ENCODE data around the gene C15orf40. TPM values are rescaled to one million over a fixed set of nuclear protein-coding genes. Genes with fewer than 3 reads are reported as not detected.
A peak's percentile ranks its signal among the peaks of the same experiment; 100 is the strongest.
"Not testable (repeated sequence)": the region's sequence is repeated elsewhere in the genome, so short reads cannot be mapped to it uniquely, and the experiment has no call there.

C15orf40 gene
- total and polyA plus RNA-seq, 2 experiments from 2014 or later: 12.2 to 29.1 TPM

GRCh38 chr15:83014205-83014653, 2.8 kb upstream of the C15orf40 start:
- 73% methylated on average over 5 of the region's 5 CpGs for WGBS (ENCODE audit: low lambda C conversion rate, missing lambda C conversion rate)
- no peak for DNase-seq (ENCODE audit: low spot score)
- no peaks in the 10 kb centered on the region for H3K9me2 ChIP-seq (replicated peaks; ENCODE audit: insufficient read depth)

GRCh38 chr15:83012636-83013035, 1.2 kb upstream of the C15orf40 start:
- H3K27me3 ChIP-seq: no peaks in the 10 kb centered on the region
- H3K36me3 ChIP-seq (replicated peaks; ENCODE audit: insufficient read depth, low read depth): no peaks in the 10 kb centered on the region
- 97% methylated on average over 6 of the region's 6 CpGs for WGBS (ENCODE audit: low lambda C conversion rate, missing lambda C conversion rate)
- no peak overlapping the region for H3K27ac ChIP-seq
- no peaks in the 10 kb centered on the region for H4K20me1 ChIP-seq (ENCODE audit: insufficient read depth, poor library complexity, severe bottlenecking)
- no peak overlapping the region for H3K4me3 ChIP-seq
- peaks cover 22% of the 10 kb centered on the region for H3K79me2 ChIP-seq
- peak overlapping the region; percentile 85 for H3K4me2 ChIP-seq
- DNase-seq (ENCODE audit: low spot score): no peak
- peaks cover 16% of the 10 kb centered on the region for H3K4me1 ChIP-seq (ENCODE audit: insufficient read depth)
- H2AFZ ChIP-seq: no peak overlapping the region
- TF ChIP-seq EZH2 (IDR thresholded peaks at IDR 0.05; ENCODE audit: borderline replicate concordance) (no peak), EZH2phosphoT487 (IDR thresholded peaks at IDR 0.05; ENCODE audit: low read depth, severe bottlenecking, unreplicated experiment) (no peak)
- TF ChIP-seq, protein P1, sequence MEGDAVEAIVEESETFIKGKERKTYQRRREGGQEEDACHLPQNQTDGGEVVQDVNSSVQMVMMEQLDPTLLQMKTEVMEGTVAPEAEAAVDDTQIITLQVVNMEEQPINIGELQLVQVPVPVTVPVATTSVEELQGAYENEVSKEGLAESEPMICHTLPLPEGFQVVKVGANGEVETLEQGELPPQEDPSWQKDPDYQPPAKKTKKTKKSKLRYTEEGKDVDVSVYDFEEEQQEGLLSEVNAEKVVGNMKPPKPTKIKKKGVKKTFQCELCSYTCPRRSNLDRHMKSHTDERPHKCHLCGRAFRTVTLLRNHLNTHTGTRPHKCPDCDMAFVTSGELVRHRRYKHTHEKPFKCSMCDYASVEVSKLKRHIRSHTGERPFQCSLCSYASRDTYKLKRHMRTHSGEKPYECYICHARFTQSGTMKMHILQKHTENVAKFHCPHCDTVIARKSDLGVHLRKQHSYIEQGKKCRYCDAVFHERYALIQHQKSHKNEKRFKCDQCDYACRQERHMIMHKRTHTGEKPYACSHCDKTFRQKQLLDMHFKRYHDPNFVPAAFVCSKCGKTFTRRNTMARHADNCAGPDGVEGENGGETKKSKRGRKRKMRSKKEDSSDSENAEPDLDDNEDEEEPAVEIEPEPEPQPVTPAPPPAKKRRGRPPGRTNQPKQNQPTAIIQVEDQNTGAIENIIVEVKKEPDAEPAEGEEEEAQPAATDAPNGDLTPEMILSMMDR (IDR thresholded peaks at IDR 0.05; ENCODE audit: poor library complexity): no peak
- no peaks in the 10 kb centered on the region for H3K9me3 ChIP-seq (ENCODE audit: low read depth)
- no peaks in the 10 kb centered on the region for H3K9me2 ChIP-seq (replicated peaks; ENCODE audit: insufficient read depth)

More at GRCh38 chr15:83014205-83014653, 2.8 kb upstream of the C15orf40 start:
- Histone ChIP-seq H3K79me2 (peaks cover 22% of the 10 kb centered on the region), H3K4me2 (no peak overlapping the region), H3K27ac (no peak overlapping the region), H3K4me1 (ENCODE audit: insufficient read depth) (peaks cover 16% of the 10 kb centered on the region), H3K4me3 (no peak overlapping the region), H3K27me3 (no peaks in the 10 kb centered on the region), H2AFZ (no peak overlapping the region), H3K9me3 (ENCODE audit: low read depth) (no peaks in the 10 kb centered on the region), H4K20me1 (ENCODE audit: insufficient read depth, poor library complexity, severe bottlenecking) (no peaks in the 10 kb centered on the region), H3K36me3 (replicated peaks; ENCODE audit: insufficient read depth, low read depth) (no peaks in the 10 kb centered on the region)
- TF ChIP-seq EZH2phosphoT487 (IDR thresholded peaks at IDR 0.05; ENCODE audit: low read depth, severe bottlenecking, unreplicated experiment): no peak

DNA sequence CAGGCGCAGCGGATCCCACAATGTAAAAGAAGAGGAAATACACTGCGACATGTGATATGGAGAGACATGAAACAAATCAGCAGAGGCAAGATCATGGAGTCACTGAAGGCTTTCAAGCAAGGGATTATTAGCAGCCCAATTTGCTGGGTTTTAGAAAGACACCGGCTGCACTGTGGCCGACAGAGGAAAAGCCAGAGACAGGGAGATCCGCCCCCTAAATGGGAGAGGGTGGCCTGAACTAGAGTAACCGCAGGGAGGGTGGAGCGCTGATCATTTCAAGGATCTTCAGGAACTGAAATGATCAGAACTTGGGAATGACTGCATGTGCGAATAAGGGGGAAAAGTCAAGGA, 612 bp upstream of the C15orf40 start:
- Histone ChIP-seq H3K4me1 (ENCODE audit: insufficient read depth) (peaks cover 16% of the 10 kb centered on the region), H3K4me2 (peak overlapping the region; percentile 85), H3K79me2 (peaks cover 22% of the 10 kb centered on the region), H3K36me3 (replicated peaks; ENCODE audit: insufficient read depth, low read depth) (no peaks in the 10 kb centered on the region), H2AFZ (peak overlapping the region; percentile 87), H3K9me3 (ENCODE audit: low read depth) (no peaks in the 10 kb centered on the region), H3K27ac (peak overlapping the region; percentile 80), H3K9me2 (replicated peaks; ENCODE audit: insufficient read depth) (no peaks in the 10 kb centered on the region), H3K27me3 (no peaks in the 10 kb centered on the region), H4K20me1 (ENCODE audit: insufficient read depth, poor library complexity, severe bottlenecking) (no peaks in the 10 kb centered on the region), H3K4me3 (no peak overlapping the region)
- 89% methylated on average over 9 of the region's 9 CpGs for WGBS (ENCODE audit: low lambda C conversion rate, missing lambda C conversion rate)
- DNase-seq (ENCODE audit: low spot score): no peak
- TF ChIP-seq EZH2 (IDR thresholded peaks at IDR 0.05; ENCODE audit: borderline replicate concordance) (no peak), EZH2phosphoT487 (IDR thresholded peaks at IDR 0.05; ENCODE audit: low read depth, severe bottlenecking, unreplicated experiment) (no peak)
- TF ChIP-seq, protein P1 (IDR thresholded peaks at IDR 0.05; ENCODE audit: poor library complexity): no peak

DNA sequence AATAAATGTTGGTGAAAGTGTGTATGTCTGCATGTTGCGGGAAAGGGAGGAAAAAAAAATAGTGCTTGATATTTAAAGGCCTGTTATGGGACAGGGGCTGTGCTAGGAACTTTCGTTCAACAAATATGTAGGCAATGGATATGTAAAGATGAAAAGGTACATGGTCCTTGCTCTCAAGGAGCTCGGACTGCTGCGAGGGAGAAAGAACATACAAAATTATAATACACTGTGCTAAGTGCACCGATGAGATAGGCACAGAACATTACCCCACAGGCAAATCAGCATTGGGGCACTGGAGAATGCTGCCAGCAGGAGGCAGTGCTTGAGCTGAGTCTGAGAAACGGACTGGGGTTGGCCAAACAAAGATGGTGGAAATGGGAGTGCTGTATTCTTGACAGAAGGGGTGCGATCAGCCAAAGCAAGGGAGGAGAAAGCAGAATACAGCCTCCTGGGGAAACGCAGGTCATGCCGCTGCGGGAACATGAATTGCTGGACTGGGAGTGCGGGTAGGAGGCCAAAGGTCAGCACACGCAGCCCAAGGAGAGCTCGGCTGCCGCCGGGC, 649 bp downstream of the C15orf40 start:
- WGBS (ENCODE audit: low lambda C conversion rate, missing lambda C conversion rate): 18% methylated on average over 15 of the region's 15 CpGs
- H3K79me2 ChIP-seq: peaks cover 22% of the 10 kb centered on the region
- H3K4me2 ChIP-seq: peak overlapping the region; percentile 85
- H3K36me3 ChIP-seq (replicated peaks; ENCODE audit: insufficient read depth, low read depth): no peaks in the 10 kb centered on the region
- peaks cover 16% of the 10 kb centered on the region for H3K4me1 ChIP-seq (ENCODE audit: insufficient read depth)
- H3K9me2 ChIP-seq (replicated peaks; ENCODE audit: insufficient read depth): no peaks in the 10 kb centered on the region
- no peaks in the 10 kb centered on the region for H3K9me3 ChIP-seq (ENCODE audit: low read depth)
- no peaks in the 10 kb centered on the region for H3K27me3 ChIP-seq
- peak overlapping the region; percentile 82 for H3K4me3 ChIP-seq
- DNase-seq (ENCODE audit: low spot score): peak; percentile 86
- H4K20me1 ChIP-seq (ENCODE audit: insufficient read depth, poor library complexity, severe bottlenecking): no peaks in the 10 kb centered on the region
- H2AFZ ChIP-seq: peak overlapping the region; percentile 92
- TF ChIP-seq, protein P1 (IDR thresholded peaks at IDR 0.05; ENCODE audit: poor library complexity): peak; percentile 80
- TF ChIP-seq EZH2phosphoT487 (IDR thresholded peaks at IDR 0.05; ENCODE audit: low read depth, severe bottlenecking, unreplicated experiment) (no peak), EZH2 (IDR thresholded peaks at IDR 0.05; ENCODE audit: borderline replicate concordance) (no peak)
- H3K27ac ChIP-seq: peak overlapping the region; percentile 90

- H3K4me1 ChIP-seq (ENCODE audit: insufficient read depth); H3K9me3 ChIP-seq (ENCODE audit: low read depth); H3K27ac ChIP-seq; H2AFZ ChIP-seq; H3K4me2 ChIP-seq; H3K9me2 ChIP-seq (replicated peaks; ENCODE audit: insufficient read depth); H3K4me3 ChIP-seq; H4K20me1 ChIP-seq (ENCODE audit: insufficient read depth, poor library complexity, severe bottlenecking); H3K36me3 ChIP-seq (replicated peaks; ENCODE audit: insufficient read depth, low read depth); DNase-seq (ENCODE audit: low spot score); H3K27me3 ChIP-seq; H3K79me2 ChIP-seq: not testable (repeated sequence)
- 84% methylated on average over 3 of the region's 3 CpGs for WGBS (ENCODE audit: low lambda C conversion rate, missing lambda C conversion rate)
Observed at GRCh38 chr15:83000672-83001031, 10.8 kb downstream of the C15orf40 start.
